Stimulated activated CD8-positive, alpha-beta memory T cell treated with anti-CD3 and anti-CD28 coated beads, Interleukin-15, amount 100 ng/mL, for 24 hours (primary cell): ENCODE data around the gene VPS37B.

Source experiments
- DNase-seq: peaks from one replicate; pipeline ENCODE4 v3.0.0-alpha.2; 2020; ENCODE audit warnings: low read depth

Gene VPS37B

DNA sequence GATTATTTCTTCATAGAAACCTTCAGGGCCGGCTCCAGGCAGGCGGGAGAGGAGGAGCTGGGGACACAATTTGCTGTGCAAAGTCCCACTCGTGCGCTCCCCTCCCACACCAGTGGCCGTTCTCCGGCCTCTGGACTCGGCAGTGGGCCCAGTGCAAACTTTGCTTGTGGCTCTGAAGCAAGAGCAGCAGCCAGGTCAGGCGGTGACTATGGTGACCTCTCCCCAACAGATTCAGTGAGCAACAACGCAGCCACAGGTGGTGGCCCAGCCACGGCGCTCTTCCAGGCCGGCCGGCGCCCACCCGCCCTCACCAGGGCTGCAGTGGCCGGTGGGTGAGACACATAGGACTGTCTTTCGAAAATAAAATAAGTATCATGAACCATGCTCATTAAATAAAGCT lies 29.5 kb downstream of the VPS37B start:
- no peak for DNase-seq

DNA sequence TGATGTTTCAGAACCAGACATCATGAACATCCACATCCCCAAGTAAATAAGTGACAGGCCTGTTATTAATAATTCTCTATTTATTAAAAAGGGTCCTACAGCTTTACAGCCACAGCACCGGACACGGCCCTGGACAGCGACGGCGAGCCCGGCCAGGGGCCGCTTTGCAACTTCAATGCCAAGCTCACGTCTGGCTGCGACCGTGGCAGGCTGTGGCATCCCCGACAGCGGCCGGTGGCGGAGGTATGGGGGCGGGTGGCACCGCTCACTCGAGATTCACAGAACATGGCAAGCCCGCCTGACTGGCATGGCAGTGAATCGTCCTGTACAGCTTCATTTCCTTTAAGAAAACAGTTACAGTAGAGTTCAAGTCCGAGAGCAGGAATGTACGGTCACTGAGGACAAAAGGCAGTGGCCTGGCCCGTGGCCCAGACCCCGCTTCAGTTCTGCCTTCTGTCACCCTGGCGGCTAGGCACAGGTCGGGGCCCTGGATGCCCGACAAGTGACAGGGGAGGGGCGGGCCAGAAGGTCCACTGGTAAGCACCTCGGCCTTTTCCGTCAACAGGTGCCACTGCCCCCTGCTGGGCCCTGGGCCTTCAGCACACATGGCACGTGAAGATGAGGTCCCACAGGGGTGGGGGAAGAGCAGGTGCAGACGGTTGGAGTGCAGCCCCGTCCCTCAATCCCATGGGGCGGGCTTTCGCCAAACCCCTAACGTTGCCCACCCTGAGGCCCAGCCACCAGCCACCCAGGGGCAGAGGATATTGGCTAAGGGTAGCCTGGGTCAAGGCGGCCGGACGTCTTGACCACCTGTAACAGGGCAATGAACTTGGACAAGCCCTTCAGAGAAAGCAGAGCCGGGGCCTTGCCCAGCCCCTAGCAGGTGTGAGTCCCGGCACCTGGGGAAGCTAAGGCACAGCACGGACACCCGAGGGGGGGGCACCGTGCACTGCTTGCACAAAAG lies 30.4 kb downstream of the VPS37B start:
- DNase-seq = no peak

DNA sequence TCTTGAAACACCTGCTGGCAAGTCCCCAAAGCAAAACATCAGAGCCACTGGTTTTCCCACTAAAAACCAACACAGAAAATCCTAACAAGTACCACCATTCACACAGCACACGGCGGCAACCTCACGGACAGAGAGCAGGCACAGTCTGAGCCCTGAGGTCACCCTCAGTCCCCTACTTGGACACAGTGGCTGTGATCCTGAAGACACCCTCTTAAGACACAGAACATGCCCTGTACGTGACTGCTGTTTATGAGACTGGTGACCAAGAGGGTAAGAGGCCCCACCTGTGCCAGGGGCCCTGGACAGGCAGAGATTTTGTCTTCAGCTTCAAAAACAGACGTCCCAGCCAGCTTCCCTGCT lies 31.1 kb downstream of the VPS37B start:
- DNase-seq = no peak

DNA sequence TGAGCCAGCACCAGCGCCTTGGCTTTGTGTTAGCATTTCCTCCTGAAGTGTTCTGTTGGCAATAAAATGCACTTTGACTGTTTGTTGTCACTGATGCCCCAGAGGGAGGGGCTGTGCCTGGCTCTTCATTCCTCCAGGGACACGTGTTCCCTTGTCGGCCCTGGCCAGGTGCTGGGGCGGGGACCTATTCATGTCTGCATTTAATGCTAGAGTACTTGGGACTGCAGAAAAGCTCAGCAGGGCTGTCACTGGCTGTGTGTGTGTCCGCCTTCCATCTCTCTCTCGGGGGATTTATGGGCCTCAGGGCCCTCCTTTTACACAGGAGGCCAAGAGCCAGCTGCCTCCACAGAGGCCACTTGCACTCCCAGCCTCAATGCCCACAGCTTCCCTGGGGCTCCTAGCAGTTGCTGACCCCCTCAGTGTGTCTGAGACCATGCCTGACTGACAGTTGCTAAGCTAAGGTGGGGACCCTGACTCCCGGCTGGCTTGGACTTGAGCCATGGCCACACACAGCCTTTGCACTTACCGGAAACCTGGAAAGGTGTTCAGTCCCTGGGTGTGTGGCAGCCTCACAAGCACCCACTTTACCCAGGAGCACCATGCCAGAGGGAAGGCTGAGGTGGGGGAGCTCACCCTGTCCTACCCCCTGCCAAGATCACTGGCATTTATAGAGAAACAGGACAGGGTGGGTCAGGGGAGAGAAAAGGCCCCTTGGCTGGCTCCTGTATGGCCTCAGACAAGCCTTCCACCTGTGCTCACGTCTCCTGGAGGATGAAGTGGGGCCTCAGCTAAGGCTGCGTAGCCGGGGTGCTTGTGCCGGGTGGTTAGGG lies 32.8 kb downstream of the VPS37B start:
- no peak for DNase-seq

DNA sequence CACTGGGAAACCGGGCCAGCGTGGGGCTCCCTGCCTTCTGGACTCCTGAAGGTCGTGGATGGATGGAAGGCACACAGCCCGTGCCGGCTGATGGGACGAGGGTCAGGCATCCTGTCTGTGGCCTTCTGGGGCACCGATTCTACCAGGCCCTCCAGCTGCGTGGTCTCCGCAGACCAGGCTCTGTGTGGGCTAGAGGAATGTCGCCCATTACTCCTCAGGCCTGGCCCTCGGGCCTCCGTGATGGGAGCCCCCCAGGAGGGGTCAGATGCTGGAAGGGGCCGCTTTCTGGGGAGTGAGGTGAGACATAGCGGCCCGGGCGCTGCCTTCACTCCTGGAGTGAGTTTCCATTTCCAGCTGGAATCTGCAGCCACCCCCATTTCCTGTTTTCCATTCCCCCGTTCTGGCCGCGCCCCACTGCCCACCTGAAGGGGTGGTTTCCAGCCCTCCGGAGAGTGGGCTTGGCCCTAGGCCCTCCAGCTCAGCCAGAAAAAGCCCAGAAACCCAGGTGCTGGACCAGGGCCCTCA lies 33.8 kb downstream of the VPS37B start:
- no peak for DNase-seq

DNA sequence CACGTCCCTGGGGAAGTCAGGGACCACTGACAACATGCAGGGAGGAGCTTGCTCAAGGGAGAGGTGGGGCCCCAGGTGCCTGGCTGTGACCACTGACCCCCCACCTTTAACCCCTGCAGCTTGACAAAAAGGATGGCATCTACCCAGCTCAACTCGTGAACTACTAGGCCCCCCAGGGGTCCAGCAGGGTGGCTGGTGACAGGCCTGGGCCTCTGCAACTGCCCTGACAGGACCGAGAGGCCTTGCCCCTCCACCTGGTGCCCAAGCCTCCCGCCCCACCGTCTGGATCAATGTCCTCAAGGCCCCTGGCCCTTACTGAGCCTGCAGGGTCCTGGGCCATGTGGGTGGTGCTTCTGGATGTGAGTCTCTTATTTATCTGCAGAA lies 34.3 kb downstream of the VPS37B start:
- DNase-seq = no peak

DNA sequence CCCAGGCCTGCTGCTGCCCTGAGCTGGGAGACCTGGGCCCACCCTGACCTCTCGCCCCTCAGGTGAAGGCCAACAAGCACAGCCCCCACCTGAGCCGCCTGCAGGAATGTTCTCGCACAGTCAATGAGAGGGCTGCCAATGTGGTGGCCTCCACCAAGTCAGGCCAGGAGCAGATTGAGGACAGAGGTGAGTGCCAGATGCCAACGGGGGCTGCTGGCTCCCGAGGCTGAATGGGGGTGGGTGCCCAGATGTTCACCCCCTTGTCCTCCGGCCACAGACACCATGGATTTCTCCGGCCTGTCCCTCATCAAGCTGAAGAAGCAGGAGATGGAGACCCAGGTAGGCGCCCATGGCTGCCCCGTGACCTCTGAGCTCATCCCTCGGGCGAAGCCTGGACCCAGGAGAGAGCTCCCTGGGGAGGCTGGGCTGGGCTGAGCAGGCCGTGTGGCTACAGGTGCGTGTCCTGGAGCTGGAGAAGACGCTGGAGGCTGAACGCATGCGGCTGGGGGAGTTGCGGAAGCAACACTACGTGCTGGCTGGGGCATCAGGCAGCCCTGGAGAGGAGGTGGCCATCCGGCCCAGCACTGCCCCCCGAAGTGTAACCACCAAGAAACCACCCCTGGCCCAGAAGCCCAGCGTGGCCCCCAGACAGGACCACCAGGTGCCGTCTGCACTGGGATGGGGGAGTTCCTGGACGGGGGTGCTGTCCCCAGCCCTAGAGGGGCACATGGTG lies 34.9 kb downstream of the VPS37B start:
- DNase-seq = no peak

DNA sequence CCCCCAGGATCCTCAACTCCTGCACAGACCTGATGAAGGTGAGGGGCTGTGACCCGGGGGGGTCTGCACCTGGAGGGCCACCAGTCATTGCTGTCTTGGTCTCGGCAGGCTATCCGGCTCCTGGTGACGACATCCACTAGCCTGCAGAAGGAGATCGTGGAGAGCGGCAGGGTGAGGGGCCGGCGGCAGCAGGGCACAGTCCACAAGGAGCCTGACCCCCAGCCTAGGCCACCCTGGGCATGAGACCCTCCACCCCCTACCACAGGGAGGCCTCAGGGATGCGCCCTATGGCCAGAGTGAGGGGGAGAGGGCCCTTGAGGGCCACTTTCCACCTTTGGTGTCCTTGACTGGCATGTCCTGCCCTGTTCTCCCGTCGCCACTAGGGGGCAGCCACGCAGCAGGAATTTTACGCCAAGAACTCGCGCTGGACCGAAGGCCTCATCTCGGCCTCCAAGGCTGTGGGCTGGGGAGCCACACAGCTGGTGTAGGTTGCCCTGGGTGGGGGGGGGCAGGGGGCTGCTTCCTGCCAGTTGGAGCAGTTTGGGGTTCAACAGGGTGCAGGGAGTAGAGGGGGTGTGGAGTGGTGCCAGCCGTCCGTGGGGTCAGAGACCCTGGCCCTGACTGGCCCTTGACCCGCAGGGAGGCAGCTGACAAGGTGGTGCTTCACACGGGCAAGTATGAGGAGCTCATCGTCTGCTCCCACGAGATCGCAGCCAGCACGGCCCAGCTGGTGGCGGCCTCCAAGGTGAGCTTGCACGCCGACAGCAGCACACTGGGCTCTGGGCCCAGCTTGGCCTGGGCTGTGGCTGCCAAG lies 35.7 kb downstream of the VPS37B start:
- peak; percentile 74 for DNase-seq

DNA sequence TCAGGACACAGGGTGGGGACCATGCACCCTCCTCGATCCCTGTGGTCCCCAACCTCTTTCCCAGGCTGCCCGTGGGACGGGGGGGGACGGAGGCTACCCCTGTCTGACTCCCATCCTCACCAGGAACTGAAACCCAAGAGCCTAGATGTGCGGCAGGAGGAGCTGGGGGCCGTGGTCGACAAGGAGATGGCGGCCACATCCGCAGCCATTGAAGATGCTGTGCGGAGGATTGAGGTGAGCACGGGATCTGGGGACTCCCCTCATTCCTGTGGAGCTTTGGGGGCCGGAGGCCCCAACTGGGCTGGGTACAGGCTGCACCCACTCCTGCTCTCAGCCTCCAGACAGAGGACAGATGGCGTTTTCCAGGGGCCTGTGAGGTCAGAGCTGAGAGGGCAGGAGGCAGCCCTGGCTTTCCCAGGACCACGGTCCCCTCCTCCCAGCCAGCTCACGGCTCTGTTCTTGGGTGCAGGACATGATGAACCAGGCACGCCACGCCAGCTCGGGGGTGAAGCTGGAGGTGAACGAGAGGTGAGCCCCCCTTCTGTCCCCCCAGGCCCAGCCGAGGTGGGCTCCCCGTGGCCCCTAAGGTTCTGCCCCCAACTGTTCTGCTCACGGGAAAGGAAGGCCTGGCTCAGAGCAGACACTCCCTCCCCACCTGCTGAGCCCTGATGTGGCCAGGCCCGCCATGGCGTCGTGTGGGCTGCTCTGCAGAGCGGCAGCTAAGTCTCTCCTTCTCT lies 36.5 kb downstream of the VPS37B start:
- no peak for DNase-seq

DNA sequence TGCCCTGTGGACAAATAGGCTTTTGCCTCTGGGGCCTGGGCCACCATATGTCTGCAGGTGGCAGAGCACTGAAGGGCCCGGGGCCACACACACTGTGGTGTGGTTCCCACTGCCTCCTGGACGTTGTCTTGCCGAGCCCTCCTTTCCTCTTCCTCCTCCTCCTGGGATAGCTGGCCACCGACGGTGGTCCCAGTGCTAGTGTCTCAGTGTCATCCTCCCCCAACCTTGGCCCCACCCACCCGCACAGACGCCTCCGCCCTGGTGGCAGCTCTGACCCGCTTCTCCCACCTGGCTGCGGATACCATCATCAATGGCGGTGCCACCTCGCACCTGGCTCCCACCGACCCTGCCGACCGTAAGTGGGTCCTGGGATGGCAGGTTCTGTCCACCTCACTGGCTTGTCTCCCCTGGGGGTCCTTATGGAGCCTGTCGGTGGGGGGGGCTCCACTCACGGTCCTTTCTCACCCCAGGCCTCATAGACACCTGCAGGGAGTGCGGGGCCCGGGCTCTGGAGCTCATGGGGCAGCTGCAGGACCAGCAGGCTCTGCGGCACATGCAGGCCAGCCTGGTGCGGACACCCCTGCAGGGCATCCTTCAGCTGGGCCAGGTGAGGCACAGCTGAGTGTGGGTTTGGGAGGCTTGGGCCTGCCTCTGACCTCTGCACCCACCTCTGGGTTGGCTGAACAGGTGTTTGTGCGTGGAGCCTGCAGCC lies 37.2 kb downstream of the VPS37B start:
- DNase-seq = no peak

DNA sequence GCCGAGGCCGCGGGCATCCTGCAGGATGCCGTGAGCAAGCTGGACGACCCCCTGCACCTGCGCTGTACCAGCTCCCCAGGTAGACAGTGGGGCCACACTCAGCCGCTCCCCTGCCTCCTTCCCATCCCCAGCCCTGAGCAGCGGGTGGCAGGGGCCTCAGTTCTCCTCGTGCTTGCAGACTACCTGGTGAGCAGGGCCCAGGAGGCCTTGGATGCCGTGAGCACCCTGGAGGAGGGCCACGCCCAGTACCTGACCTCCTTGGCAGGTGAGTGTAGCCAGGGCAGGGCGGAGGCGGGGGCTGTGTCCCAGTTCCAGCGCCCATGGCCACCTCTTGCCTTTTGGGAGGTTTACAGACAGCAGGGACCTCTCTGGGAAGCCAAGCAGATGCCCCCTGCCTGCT lies 37.8 kb downstream of the VPS37B start:
- DNase-seq = no peak

DNA sequence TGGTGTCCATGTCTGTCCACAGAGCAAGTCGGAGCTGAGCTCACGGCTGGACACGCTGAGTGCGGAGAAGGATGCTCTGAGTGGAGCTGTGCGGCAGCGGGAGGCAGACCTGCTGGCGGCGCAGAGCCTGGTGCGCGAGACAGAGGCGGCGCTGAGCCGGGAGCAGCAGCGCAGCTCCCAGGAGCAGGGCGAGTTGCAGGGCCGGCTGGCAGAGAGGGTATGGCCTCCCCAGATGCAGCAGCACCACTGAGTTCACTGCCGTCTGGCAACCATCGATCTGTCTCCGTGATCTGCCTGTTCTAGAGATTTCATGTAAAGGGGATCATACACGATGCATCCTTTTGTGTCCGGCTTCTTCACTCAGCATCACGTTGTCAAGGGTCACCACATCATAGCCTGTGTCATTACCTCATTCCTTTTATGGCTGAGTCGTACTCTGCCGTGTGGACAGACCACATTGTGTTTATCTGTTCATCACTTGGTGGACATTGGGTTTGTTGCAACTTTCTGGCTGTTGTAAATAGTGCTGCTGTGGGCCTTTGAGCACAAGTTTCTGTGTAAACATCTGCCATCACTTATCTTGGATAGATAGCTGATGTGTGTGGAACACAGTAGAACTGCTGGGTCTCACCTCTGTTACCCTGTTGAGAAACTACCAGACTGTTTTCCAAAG lies 38.8 kb downstream of the VPS37B start:
- no peak for DNase-seq

DNA sequence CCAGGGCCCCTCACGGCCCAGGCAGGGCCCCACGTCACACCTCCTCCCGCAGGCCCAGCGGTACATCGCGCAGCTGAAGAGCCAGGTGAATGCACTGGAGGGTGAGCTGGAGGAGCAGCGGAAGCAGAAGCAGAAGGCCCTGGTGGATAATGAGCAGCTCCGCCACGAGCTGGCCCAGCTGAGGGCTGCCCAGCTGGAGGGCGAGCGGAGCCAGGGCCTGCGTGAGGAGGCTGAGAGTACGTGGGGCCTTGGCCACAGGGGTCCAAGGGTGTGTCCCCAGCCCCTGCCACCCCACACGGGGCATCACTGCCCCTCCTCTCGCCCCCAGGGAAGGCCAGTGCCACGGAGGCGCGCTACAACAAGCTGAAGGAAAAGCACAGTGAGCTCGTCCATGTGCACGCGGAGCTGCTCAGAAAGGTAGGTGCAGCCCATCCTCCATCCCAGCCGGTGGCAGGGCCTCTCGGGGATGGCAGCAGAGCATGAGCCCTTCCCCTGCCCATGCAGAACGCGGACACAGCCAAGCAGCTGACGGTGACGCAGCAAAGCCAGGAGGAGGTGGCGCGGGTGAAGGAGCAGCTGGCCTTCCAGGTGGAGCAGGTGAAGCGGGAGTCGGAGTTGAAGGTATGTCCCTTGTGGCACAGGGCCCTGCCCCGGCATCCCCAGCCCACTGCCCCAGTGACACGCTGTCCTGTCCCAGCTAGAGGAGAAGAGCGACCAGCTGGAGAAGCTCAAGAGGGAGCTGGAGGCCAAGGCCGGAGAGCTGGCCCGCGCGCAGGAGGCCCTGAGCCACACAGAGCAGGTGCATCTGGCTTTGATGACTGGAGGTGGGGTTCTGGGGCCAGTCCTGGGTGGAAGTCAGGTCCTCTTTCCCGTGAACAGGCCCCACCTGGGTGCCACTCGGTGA lies 39.7 kb downstream of the VPS37B start:
- no peak for DNase-seq

DNA sequence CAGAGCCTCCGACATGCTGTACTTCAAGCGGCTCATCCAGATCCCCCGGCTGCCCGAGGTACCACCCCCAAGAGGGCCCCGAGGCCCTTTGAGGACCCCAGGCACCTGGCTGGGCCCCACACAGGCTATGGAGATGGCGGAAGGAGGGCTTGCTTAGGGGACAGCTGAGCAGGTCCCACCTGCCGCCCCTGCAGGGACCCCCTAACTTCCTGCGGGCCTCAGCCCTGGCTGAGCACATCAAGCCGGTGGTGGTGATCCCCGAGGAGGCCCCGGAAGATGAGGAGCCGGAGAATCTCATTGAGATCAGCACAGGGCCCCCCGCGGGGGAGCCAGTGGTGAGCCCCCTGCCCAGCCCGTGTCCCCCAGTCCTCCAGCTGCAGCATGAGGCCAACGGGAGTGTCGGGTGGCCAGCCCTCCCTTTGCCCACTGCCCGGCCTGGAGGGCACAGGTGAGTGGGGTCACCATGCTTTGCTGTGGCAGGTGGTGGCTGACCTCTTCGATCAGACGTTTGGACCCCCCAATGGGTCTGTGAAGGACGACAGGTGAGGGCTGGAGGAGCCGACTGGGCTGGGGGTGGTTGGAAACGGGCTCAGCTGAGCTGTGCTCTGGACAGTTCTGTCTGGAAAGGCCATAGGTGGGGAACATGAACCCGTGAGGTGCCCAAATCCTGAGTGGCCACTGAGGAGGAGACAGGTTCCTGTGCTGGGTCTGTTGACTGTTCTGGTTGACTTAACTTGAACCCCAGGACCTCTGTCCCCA lies 40.7 kb downstream of the VPS37B start:
- DNase-seq = no peak

DNA sequence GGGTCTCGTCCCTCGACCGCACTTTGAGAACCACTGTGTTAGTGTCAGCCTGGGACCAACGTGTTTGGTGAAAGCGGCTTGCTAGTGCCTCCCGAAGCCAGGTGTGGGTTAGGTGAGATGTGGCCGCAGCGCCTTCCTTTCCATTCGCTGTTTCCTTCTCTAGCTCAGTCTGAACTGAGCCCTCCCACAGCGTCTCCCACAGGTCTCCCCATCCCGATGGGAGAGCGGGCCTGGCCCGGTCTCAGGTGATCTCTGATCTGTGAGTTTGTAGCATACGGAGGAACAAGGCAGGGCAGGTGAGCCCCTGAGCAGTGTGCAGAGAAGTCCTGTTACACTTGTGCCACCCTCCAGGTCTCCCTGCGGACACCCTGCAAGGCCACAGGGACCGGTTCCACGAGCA lies 41.4 kb downstream of the VPS37B start:
- DNase-seq = no peak

DNA sequence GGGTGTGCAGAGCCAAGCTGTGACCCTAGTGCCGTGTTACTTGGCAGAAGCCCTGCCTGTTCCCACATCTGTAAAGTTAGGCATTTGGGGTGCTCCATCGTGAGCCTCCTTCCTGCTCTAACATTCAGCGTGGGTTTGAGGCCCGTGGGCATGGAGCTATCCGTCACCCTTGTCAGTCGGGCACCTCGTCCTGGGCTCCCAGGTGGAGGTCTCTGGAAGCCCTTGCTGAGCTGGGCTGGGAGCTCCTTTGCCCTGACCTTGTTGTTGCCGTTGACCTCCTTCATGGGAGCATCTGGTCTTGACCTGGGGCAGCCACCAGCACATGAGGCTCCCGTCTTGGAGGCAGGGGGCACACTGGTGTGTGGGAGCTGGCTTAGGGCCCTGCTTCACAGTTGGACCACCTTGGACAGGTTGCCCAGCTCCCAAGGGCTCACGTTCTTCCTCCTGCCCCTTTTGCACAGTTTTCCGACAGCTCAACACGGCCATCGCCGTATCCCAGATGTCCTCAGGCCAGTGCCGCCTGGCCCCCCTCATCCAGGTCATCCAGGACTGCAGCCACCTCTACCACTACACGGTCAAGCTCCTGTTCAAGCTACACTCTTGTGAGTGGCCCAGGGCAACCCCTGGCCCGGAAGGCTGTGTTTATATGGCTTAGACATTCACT lies 42.2 kb downstream of the VPS37B start:
- DNase-seq = no peak
